SK-N-SH treated with all-trans-retinoic acid at 6 μM for 48 hours (cell line): Measurements from ENCODE around the gene FSTL1.

Source experiments
- ATAC-seq: fragments of 200-7000 bp; cut with Tn5 transposase; 3 replicates; pipeline ENCODE4 v1.9.1; 2020; ENCODE audit warnings: mild to moderate bottlenecking, moderate library complexity
- ARNTL ChIP-seq: fragments of 450-650 bp; formaldehyde crosslinking; IDR thresholded peaks from 2 replicates; pipeline ENCODE4 v1.5.0; 2020; ENCODE audit warnings: low read depth, mild to moderate bottlenecking, moderate library complexity, borderline replicate concordance
- CREB5 ChIP-seq: fragments of 250-450 bp; sonication (Bioruptor Pico); IDR thresholded peaks from 2 replicates; pipeline ENCODE4 v1.5.1; 2020; ENCODE audit warnings: low read depth, mild to moderate bottlenecking, moderate library complexity
- ESRRG ChIP-seq: fragments of 250-450 bp; sonication (Bioruptor Pico); IDR thresholded peaks from 2 replicates; pipeline ENCODE4 v1.6.1; 2021; ENCODE audit warnings: mild to moderate bottlenecking
- GLIS3 ChIP-seq: fragments of 250-450 bp; sonication (Bioruptor Pico); IDR thresholded peaks from 2 replicates; pipeline ENCODE4 v1.5.0; 2020; ENCODE audit warnings: mild to moderate bottlenecking, moderate library complexity
- OSR1 ChIP-seq: fragments of 250-450 bp; sonication (Bioruptor Pico); IDR thresholded peaks from 2 replicates; pipeline ENCODE4 v1.8.0; 2022; ENCODE audit warnings: moderate library complexity, mild to moderate bottlenecking, inconsistent platforms
- PPARA ChIP-seq: fragments of 250-450 bp; sonication (Bioruptor Pico); IDR thresholded peaks from 2 replicates; pipeline ENCODE4 v1.5.0; 2020; ENCODE audit warnings: mild to moderate bottlenecking, borderline replicate concordance
- RARB ChIP-seq: fragments of 250-450 bp; sonication (Bioruptor Pico); IDR thresholded peaks from 2 replicates; pipeline ENCODE4 v1.8.0; 2021; ENCODE audit warnings: mild to moderate bottlenecking, moderate library complexity
- TOX ChIP-seq: fragments of 250-450 bp; sonication (Bioruptor Pico); IDR thresholded peaks from 2 replicates; pipeline ENCODE4 v1.8.0; 2021; ENCODE audit warnings: mild to moderate bottlenecking, moderate library complexity, borderline replicate concordance
- TF ChIP-seq, protein P1 (sequence below): fragments of 250-450 bp; sonication (Bioruptor Pico); IDR thresholded peaks from 2 replicates; pipeline ENCODE4 v1.8.0; 2020; ENCODE audit warnings: mild to moderate bottlenecking, moderate library complexity, borderline replicate concordance

The FSTL1 gene

GRCh38 chr3:120344349-120344748 is 106.4 kb downstream of the FSTL1 start:
- no peak for ATAC-seq
- no peak for TF ChIP-seq CREB5 (CRISPR knock-in tag)
- no peak for TF ChIP-seq ESRRG (CRISPR knock-in tag)
- TF ChIP-seq RARB (CRISPR knock-in tag), result no peak
- no peak for TF ChIP-seq PPARA
- TF ChIP-seq ARNTL (CRISPR knock-in tag), result no peak
- TF ChIP-seq, protein P1, sequence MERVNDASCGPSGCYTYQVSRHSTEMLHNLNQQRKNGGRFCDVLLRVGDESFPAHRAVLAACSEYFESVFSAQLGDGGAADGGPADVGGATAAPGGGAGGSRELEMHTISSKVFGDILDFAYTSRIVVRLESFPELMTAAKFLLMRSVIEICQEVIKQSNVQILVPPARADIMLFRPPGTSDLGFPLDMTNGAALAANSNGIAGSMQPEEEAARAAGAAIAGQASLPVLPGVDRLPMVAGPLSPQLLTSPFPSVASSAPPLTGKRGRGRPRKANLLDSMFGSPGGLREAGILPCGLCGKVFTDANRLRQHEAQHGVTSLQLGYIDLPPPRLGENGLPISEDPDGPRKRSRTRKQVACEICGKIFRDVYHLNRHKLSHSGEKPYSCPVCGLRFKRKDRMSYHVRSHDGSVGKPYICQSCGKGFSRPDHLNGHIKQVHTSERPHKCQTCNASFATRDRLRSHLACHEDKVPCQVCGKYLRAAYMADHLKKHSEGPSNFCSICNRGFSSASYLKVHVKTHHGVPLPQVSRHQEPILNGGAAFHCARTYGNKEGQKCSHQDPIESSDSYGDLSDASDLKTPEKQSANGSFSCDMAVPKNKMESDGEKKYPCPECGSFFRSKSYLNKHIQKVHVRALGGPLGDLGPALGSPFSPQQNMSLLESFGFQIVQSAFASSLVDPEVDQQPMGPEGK, result no peak
- TF ChIP-seq OSR1, result no peak
- no peak for TF ChIP-seq GLIS3
- no peak for TF ChIP-seq TOX
